Stimulated activated CD4-positive, alpha-beta T cell treated with anti-CD3 and anti-CD28 coated beads, Interleukin-2, amount 100 ng/mL, for 4 hours (primary cell): Measurements from ENCODE around the gene DNAAF5.
"Not testable (repeated sequence)": the region's sequence is repeated elsewhere in the genome, so short reads cannot be mapped to it uniquely, and the experiment has no call there.

Source experiments
- DNase-seq: peaks from one replicate; pipeline ENCODE4 v3.0.0-alpha.2; 2020; ENCODE audit warnings: low read depth

Gene DNAAF5

DNA sequence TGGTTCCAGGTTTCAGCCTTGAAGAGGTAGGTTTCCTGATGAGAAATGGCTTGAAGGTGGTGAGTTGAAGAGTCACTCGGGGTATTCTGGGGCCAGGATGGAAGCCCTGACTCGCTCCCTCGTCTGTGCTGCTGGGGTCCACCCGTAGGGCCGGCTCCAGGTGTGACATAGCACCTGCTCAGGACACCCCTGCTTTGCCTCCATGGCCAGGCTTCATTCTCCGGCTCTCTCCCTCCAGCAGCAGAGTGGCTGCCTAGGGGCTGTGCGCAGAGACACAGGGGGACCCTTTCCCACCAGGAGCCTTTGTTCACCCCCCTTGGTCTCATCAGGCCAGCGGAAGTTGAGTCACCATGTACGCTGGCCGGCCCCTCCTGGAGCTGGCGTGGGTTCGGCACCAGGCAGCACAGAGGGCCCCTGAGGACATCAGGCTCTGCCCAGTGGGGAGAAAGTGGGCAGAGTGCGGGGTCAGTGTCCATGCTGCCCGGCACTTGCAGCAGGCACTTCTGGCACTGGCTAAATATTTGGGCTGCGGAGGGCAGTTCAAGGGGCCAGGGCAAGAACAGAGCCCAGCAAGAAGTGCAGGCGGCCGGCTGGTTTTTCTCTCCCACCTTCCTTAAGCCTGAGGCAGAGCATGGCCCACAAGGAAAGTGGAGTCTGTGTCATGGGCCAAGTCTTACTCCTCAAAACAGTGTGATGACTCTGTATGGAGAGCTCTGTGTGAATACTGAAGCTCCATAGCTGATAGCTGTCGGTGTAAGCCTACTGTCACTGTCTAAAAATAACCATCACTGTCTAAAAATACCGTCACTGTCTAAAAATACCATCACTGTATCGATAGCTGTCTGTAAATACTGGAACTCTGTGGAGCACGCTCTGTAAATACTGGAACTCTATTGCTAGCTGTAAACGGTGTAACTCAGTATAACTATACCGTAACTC lies 4.3 kb downstream of the DNAAF5 start:
- no peak for DNase-seq

DNA sequence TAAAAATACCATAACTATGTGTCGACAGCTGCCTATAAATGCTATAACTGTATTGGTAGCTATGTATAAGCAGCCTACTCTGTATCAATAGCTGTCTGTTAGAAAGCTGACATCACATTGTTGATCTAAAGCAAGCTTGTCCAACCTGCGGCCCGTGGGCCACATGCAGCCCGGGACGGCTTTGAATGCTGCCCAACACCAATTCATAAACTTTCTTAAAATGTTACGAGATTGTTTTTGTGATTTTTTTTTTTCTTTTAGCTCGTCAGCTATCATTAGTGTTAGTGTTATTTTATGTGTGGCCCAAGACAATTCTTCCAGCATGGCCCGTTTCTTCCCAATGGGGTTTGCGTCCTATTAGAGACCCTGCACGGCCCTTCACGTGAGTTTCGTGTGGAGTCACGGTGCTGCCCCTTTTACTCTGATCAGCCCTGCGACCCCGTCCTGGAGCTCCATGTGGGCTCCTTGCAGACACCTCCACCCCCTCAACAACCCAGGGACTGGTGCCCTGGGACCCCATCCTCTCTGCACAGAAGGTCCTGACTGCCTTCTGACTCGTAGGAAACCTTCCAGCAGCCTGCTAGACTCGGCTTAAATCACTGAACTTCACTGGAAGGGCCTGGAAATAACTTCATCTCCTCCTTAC lies 5.1 kb downstream of the DNAAF5 start:
- no peak for DNase-seq

DNA sequence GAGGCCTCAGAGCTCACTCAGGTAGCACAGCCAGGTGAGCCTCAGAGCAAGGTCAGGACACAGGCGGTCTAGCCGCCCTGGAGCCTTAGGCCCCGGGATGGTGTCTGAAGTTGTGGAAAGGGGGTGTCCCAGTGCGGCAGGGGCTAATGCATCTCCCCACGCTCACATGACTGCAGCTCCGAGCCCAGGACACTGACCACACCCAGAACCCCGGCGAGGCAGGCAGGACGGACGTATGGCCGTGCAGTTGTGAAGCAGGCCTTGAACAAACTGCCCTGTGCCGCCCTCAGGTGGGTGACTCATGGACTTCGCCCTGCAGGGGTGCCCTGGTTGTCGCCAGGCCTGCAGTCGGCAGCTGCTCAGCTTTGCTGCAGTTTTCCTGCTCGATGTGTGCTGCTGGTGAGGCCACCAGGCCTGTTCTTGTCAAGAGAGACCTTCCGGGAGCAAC lies 5.6 kb downstream of the DNAAF5 start:
- no peak for DNase-seq

DNA sequence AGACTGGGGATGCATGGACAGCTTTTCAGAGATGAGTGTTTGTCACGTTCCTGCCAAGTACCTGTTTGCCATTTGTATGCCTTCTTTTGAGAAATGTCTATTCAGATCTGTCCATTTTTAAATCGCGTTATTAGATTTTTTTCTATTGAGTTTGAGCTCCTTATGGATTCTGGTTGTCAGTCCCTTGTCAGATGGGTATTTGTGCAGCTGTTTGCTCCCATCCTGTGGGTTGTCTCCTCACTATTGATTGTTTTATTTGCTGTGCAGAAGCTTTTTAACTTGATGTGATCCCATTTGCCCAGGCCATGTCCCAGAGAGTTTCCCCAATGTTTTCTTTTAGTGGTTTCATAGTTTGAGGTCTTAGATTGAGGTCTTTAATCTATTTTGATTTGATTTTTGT lies 6.1 kb downstream of the DNAAF5 start:
- DNase-seq = no peak

DNA sequence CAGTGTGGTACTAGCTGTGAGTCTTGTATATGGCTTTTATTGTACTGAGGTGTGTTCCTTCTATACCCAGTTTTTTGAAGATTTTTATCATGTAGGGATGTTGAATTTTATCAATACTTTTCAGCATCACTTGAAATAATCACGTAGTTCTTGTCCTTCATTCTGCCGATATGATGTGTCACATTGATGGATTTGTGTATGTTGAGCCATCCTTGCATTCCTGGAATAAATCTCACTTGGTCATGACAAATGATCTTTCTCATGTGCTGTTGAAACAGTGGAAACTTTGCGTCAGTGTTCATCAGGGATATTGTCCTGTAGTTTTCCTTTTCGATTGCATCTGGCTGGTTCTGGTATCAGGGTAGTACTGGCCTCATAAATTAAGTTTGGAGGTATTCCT lies 7.7 kb downstream of the DNAAF5 start:
- DNase-seq = no peak

DNA sequence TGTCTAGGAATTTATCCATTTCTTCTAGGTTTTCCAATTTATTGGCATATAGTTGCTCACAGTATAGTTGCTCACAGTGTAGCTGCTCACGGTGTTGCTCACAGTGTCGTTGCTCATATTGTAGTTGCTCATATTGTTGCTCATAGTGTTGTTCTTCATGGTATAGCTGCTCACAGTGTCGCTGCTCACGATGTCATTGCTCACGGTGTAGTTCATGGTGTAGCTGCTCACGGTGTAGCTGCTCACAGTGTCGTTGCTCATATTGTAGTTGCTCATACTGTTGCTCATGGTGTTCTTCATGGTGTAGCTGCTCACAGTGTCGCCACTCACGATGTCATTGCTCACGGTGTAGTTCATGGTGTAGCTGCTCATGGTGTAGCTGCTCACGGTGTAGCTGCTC lies 8.3 kb downstream of the DNAAF5 start:
- DNase-seq = no peak

DNA sequence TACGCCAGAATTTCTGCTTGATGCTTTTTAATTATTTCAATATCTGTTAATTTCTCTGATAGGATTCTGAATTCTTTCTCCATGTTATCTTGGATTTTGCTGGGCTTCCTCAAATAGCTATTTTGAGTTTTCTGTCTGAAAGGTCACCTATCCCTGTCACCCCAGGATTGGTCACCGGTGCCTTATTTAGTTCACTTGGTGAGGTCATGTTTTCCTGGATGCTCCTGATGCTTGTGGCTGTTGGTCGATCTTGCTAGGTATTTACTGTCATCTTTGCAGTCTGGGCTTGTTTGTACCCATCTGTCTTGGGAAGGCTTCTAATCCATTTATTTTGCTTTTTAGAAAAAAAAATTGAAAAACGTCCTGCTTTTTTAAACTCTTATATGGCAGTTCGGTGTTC lies 11.7 kb downstream of the DNAAF5 start:
- no peak for DNase-seq

DNA sequence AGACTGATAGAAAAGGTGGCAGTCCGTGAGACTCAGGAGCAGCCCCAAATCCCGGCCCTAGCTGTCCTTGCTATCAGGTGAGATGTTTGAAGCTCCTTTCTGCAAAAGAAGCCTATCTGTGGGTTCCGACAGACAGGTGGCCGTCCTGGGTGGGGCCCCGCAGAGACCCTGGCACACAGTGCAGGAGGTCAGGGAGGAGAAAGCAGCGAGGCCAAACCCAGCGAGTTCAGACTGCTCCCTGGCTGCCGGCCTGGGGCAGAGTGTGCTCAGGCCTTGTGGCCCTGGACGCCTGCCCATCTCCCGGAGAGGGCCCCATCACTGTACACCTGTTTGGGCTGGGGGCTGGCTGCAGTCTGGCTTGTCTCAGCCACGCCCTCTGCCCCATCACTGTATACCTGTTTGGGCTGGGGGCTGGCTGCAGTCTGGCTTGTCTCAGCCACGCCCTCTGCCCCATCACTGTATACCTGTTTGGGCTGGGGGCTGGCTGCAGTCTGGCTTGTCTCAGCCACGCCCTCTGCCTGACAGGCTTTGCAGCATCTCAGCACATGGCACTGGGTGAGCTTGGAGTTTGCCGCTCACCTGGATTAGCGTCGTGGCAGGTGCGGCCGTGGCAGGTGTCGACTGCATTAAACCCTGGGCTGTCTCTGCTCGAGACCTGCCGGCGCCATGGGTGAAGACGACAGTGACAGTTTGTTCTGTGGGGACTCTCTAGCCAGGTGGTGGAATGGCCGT lies 12.4 kb downstream of the DNAAF5 start:
- DNase-seq = no peak

DNA sequence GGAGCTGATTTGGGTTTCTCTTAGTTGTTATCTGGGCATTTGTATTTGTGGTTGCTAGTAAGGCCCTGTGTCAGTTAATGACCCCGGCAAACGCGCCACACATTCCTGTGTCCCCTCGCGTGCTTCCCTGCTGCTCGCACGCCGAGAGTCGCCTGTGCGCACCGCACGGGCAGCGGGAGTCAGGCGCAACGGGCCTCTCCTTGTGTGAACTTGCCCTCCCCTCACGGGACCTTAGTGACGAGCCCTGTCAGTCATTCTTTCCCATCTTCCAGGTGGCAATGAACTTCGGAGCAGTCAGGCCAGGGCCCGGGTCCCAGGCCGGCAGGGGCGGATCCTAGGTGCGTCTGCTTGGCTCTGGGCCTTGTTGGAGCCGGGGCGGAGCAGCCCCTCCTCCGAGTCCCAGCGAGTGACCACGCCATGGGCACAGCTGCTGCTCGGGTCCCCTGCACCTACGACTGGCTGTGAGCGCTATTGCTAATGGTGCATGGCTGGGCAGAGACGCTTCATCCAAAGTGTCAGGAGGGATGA lies 13.0 kb downstream of the DNAAF5 start:
- no peak for DNase-seq

DNA sequence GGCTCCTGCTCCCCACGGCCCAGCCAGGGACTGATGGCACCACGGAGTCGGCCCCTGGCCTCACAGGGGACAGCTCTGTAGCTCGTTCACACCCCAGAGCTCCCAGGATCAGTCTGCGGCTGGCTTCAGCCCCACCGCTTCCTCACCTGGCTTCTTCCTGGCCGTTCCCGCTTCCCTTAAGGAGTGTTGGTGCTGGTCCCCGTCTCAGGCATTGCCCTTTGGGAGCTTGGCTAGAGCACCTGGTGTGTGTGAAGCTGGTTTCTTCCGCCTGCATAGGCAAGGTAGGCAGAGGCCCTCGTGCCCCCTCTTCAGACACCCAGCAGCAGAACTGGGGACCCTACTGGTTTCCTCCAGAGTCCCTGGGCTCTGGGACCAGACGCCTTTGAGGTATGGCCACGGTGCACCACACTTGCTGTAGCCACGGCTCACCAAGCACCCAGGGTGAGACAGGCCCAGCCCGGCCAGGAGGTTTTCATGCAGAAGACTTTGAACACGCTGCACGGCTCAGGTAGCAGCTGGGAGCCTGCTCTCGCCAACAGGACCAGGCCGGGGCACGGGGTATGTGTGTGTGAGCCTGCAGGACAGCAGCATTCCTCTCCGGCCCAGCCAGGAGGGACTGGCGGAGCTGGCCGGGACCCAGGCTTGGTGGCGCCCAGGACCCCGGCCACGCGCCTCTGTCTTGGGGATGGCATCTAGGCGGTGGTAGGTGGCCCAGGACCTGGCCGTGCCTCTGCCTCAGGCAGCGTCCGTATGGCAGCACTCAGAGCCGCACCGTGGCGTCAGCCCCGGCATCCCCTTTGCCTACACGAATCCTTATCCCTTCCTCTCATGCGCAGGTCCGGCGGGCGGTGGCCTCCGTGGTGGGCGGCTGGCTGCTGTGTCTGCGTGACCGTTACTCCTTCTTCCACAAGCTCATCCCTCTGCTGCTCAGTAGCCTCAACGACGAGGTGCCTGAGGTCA lies 13.8 kb downstream of the DNAAF5 start:
- DNase-seq = no peak

DNA sequence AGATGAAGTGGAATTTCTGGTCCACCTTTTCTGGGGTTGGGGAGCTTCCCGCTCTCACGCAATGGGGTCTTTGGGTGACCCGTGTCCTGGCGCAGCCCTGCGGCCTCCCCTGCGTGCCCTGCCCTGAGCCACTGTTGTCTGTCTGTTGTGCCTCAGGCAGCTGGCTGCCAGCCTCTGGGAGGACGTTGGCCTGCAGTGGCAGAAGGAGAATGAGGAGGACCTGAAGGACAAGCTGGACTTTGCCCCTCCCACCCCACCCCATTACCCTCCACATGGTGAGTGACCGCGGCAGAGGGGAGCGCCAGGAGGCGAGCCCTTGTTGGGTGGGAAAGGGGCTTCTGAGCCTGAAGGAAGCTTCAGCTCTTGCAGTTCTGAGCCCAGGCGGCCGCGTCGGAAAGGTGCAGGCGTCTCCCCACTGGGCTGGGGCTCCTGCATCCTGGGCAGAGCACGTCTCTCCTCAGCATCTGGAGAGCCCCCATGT lies 14.7 kb downstream of the DNAAF5 start:
- DNase-seq = no peak

DNA sequence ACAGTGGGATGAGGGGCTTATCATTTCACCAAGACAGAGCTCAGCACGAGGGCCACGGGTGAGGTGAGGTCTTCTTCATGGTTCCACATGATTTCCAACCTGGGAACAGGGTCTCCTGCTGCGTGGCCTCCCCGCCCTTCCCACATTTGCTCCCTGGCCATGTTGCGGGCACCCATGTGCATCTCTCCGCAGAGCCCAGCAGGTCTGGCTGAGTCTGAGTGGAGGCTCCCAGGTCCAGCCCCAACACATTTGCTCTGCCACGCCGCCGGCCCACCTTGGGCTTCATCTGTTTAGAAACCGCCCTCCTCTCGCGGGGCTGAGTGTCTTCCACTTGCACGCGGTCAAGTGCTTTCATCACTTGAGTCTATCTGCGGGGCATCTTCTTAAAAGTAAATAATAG lies 15.4 kb downstream of the DNAAF5 start:
- no peak for DNase-seq

DNA sequence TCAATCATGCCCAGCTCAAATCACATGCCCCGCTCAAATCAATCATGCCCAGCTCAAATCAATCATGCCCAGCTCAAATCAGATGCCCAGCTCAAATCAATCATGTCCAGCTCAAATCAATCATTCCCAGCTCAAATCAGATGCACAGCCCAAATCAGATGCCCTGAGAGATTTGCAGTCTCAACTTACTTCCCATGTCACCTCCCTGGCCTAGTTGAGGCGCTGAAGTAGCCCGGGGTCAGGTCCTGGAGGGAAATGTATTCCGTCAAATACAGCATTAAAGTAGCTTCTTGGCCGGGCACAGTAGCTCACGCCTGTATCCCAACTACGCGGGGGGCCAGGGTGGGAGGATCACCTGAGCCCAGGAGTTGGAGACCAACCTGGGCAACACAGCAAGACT lies 16.3 kb downstream of the DNAAF5 start:
- DNase-seq = no peak

DNA sequence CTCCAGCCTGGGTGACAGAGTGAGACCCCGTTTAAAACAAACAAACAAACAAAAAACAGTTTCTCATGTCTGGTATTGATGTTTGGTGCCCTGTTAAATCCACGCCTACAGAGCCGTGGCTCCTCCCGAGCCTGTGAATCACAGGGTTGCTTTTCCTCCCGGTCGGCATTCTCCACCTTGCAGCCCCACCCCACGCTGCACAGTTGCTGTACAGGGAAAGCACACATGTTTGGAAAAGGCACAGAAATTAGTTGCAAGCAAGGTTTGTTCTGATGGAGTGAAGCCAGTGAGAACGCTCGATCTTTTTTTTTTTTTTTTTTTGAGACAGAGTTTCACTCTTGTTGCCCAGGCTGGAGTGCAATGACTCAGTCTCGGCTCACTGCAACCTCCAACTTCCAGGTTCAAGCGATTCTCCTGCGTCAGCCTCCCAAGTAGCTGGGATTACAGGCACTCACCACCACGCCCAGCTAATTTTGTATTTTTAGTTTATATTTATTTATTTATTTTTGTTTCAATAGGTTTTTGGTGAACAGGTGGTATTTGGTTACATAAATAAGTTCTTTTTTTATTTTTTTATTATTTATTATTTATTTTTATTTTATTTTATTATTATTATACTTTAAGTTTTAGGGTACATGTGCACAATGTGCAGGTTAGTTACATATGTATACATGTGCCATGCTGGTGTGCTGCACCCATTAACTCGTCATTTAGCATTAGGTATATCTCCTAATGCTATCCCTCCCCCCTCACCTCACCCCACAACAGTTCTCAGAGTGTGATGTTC lies 17.0 kb downstream of the DNAAF5 start:
- not testable (repeated sequence) for DNase-seq

DNA sequence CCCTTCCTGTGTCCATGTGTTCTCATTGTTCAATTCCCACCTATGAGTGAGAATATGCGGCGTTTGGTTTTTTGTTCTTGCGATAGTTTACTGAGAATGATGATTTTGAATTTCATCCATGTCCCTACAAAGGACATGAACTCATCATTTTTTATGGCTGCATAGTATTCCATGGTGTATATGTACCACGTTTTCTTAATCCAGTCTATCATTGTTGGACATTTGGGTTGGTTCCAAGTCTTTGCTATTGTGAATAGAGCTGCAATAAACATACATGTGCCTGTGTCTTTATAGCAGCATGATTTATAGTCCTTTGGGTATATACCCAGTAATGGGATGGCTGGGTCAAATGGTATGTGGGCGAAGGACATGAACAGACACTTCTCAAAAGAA lies 17.6 kb downstream of the DNAAF5 start:
- not testable (repeated sequence) for DNase-seq

DNA sequence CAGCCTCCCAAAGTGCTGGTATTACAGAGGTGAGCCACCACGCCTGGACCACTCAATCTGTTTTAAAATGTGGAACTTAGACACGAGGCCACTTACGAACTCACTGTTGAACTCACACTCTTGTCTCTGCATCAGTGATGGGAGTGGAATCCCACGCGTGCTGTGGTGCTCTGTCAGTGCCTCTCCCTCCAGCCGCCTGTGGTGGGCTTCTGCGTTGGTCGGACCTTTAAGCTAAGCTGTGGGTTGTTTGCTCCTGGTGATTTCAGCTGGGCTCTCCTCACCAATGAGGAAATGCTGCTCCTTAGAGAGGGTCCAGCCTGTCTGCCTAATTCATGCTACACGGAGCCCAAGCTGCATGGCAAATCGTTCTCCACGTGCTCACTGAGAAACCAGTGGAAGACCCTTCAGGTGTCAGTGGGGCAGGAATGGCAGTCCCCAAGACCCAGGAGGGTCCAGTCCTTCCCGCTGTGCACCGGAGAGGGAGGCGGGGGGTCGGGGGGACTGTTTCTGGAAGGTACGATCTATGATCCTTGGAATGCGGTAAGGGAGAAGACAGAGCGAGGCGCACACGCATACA lies 18.4 kb downstream of the DNAAF5 start:
- no peak for DNase-seq

DNA sequence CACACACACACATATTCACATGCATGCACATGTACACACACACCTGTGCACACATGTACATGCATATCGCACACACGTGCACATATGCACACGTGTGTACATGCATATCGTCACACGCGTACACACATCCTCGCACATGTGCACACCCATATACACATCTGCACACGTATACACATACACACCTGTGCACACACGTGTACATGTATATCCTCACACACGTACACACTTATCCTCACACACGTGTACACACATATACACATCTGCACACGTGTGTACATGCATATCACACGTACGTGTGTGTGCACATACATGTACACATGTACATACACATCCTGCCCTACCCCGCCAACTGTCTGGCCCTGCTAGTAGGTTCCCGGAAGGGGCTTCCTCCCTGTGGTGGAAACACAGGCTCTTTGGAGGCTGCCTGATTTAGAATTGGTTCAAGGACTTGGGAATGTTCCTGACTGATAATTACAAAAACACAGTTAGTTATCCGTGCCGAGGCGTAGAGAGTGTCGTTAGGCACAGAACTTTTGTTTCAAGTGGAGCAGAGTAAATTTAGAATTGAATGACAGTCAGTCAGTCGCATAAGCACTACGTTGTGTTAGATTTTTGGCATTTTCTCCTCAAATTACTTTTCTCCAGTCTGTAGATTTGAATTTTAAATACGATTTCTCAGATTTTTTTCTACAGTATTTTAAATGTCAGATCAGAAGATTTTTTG lies 19.1 kb downstream of the DNAAF5 start:
- DNase-seq = no peak

DNA sequence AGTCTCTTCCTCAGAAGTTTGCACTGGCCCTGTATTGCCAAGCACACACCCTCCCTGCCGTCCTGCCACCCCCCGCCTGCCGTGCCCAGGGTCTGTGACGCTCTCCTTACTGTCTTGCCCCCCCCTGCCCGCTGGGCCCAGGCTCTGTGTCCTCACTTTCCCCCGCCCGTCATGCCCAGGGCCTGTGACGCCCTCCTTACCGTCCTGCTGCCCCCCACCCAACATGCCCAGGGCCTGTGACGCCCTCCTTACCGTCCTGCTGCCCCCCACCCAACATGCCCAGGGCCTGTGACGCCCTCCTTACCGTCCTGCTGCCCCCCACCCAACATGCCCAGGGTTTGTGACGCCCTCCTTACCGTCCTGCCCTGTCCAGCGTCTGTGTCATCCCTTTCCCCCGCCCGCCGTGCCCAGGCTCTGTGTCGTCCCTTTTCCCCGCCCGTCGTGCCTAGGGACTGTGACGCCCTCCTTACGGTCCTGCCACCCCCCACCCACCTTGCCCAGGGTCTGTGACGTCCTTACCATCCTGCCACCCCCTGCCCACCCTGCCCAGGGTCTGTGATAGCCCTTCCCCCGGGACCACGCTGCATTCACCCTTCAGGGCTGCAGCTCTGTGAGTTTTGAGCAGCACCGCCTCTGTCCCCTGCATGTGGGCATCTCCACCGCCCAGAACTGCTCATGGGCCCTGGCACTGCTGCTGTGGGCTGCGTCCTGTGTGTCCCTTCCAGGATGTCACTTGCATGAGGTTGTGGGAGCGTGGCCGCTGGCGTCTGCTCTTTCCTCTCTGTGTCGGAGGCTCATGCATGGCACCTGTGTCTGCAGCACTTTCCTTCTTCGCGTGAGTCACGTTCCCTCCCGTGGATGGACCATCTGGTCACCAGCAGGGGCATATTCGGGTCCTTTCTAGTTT lies 19.9 kb downstream of the DNAAF5 start:
- DNase-seq = no peak
